ENCODE results near the gene HINFP.

DNA sequence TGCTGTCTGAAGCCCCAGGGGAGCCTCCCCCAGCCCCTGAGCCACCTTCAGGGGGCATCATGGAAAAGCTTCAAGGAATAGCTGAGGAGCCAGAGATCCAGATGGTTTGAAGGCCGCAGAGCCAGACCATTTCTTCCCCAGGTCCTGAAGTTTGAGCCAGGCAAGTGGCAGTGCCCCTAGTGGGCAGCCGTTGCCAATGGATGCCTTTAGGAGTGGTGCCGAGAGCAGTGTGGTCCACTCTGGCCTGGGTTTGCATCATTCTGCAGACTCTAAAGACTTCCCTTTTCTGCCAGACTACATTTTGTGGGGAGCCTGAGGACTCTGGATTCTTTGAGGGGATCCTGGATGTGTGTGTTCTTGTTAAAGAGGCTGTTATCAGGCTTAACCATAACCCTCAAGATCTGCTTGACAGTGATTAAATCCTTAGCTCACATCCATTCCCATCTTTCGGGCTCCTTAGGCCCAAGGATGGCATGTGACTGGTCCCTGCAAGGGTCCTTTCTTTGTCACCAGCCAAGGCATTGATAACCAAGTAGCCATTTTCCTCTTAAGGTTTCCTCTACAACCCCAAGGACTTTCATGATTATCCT, 13.1 kb downstream of the HINFP start:
- TF ChIP-seq POLR2A (IDR thresholded peaks at IDR 0.05) (no peak), CTCF (IDR thresholded peaks at IDR 0.05) (peak in 10 of 12 donors; percentile 21 to 51 (median 34))
